Hematopoietic multipotent progenitor cell (in vitro differentiated cells): ENCODE results near the gene GRIN2A. TPM values are rescaled to one million over a fixed set of nuclear protein-coding genes. Genes with fewer than 3 reads are reported as not detected.
A peak's percentile ranks its signal among the peaks of the same experiment; 100 is the strongest.

ENCODE experiments used
- DNase-seq, 3 donors: peaks; one replicate each; pipeline ENCODE4 v3.0.0-alpha.2; 2011 to 2015; ENCODE audit warnings: low read depth in 2 of 3, low spot score in 2 of 3
- total RNA-seq: library from RNA; depleted of rRNA; stranded (reverse); fragments of >200 nt; gene quantifications from one replicate; pipeline ENCODE4 v1.2.3, GENCODE V29; 2012

GRIN2A gene
- under 0.01 TPM for total RNA-seq

DNA sequence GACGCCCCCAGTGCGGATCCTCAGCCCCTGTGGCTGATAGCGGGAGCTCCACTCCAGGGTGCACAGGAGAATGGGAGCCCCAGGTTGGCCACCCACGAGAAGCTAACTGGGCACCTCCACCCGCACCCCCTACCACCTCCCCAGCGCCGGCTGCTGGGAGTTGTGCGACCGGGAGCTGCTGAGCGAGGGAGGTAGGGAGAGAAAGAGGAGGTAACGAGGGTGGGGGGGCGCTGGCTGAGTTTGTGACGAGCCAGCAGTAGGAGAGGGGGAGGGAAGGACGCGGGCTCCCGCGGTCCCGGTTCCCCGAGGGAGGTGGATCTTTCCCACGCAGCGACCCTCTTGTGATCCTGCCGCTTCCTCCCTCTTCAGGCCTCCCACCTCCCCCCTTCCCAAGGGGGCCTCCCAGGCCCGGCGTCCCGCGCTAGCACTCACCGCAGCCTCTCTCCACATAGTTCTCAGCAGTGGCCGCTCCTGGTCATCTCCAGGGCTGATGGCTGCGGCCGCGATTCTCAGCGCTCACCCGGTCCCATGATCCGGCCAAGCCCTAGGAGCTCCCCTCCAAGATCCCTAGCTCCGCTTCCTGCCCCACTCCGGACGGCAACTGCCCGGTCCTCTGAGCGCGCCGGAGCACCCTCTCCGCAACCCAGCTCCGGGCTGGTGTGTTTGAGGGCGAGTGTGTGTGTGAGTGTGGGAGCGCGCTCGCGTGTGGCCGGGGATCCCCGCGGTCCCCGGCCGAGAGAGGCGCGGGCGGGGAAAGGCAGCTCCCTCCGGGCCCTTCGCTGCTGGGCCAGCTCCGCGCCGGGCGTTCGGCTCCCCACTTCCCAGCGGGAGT is at the start of gene GRIN2A:
TSS of gene GRIN2A (minus strand) at position 207 of the 832 bp plus-strand sequence. CDS start 2,017 bp downstream, outside the sequence.
- DNase-seq = peak in 1 of 3 donors; percentile 11

DNA sequence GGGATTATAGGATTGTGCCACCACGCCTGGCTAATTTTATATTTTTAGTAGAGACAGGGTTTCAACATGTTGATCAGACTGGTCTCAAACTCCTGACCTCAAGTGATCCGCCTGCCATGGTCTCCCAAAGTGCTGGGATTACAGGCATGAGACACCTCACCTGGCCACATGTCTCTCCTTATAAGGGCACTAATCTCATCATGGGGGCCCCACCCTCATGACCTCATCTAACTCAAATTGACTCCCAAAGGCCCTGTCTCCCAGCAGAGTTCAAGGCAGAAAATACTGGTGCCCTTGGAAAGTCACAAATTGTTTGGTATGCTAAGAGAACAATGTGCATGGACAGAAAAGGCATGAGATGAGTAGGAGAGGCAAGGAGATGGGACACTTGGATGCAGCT is 49.3 kb upstream of the GRIN2A start:
- DNase-seq = no peak

DNA sequence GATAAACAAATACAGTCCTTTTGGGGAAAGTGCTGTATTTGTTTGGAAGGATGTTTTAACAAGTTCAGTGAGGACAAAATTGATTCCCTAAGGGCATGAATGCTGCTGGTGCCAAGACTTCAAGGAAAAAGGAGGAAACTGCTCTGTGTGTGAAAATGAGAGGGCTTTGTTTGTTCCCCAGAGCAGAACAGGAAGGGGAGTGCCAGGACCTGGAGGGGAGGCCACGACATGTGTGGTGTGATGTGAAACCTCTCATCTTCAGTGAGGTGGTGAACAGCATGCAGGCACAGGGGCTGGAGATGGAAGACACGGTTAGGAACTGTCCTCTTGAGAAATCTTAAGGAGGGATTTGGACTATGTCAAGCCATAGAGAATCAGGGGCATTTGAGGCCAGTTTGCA is 46.6 kb upstream of the GRIN2A start:
- no peak for DNase-seq

DNA sequence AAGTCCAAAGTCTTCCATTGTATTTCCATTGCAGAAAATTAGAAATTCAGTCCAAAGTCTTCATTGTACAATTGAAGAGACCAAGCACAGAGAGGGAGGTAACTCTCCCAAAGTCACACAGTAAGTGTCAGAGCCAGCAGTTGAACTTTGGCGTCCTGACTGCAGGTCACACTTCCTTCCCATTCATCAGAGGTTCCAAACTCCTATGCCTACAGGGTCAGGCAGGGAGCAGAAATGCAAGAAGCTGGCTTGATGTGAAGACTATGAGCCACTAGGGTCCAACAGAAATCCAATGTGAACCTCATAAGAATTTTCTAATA is 44.7 kb upstream of the GRIN2A start:
- no peak for DNase-seq

DNA sequence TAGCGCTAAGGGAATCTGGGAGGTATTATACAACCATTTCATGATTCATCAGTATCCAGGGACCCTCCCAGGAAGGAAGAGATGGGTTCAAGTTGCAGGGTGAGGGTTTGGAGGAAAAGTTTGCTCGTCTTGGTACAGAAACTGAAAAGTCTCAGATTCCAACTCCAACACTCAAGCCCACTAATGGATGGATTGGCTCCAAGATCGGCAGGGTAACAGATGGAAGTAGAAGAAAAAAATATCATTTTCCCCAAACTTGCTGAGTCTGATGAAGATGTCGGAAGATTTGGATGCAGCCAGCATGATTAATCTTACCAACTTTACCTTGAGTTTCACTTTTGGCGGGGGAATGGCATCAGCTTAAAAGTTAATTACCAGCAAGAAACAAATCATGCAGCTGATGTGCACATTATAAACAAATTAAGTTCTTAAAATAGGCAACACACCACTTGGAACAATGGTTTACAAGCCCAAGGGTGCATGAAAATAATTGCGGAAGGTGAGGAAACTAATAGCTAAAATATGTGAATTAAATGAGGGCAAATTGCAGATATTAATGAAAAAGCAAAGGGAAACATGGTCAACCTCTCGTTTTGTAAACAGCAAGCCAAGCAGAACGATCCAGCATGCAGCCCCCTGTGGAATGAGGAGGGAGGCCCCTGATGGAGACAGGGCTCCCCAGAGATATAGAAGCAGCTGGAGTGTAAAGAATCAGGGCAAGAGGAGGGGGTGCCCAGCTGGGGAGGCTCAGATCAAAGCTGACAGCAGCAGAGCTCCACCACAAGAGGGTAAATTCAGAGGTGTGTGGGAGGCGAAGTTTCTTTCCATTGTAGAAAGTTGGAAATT is 44.1 kb upstream of the GRIN2A start:
- DNase-seq = no peak

DNA sequence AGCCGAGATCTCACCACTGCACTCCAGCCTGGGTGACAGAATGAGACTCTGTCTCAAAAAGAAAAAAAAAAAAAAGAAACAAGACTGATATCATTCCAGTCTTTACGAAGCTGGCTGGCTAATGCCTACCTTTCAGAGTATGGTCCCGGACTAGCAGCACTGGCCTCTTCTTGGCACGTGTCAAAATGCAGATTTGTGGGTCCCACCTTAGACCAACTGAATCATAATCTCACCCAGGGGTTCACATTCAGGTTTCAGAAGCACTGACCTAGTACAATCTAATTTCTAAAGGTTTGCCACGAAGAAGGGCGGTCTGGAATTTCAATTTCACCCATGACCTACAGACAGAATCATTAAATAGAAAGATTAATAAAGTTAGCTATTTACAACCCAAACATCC is 43.4 kb upstream of the GRIN2A start:
- no peak for DNase-seq

DNA sequence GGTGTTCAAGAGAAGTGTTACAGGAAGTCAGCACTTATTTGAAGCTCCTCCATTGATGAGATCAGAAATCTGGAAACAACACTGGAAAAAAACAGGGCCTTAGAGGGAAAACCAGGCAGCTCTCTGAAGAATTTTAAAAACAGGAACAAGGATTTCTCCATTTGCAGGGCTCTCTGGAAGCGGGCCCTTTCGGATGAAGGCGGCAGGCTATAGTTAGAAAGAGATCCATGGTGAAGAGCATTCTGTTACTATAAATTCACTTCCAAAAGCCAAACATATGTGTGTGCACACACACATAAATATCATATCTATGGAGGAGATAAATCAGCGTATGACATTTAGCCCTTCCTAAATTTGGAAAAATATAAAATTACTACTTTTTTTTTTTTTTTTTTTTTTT is 42.6 kb upstream of the GRIN2A start:
- DNase-seq = no peak

DNA sequence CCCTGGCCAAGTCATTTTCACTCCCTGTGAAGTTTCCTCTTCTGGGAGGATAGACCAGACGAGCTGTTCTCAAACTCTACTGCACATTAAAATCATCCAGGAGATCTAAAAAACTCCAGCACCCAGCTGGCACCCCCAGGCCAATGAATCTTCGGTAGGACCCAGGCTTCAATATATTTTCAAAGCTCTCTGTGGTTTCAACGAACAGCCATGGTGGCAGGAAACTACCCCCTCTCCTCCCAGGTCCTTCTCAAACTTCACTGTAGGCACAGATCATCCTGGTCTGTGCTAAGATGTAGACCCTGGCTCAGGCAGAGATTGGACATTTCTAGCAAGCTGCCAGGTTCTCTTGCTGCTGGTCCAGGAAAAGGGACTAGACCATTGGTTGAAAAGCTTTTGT is 38.7 kb upstream of the GRIN2A start:
- no peak for DNase-seq

DNA sequence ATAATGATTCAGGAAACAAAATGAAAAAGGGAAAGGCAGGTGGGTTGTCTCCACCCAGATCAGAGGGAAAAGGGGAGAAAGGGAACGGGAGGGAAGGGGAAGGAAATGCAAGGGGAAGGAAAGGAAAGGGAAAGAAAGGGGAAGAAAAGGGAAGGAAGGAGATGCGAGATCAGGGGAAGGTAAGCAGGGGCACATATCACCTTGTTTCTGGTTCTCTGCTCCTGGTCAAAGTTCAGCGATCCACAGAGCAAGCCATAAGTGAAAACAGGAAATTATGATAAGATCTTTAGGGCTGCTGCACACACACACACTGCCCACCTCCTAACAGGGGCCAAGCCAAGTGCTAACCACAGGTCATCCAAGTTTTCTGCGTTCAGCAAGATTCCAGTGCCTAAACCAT is 37.5 kb upstream of the GRIN2A start:
- DNase-seq = no peak

DNA sequence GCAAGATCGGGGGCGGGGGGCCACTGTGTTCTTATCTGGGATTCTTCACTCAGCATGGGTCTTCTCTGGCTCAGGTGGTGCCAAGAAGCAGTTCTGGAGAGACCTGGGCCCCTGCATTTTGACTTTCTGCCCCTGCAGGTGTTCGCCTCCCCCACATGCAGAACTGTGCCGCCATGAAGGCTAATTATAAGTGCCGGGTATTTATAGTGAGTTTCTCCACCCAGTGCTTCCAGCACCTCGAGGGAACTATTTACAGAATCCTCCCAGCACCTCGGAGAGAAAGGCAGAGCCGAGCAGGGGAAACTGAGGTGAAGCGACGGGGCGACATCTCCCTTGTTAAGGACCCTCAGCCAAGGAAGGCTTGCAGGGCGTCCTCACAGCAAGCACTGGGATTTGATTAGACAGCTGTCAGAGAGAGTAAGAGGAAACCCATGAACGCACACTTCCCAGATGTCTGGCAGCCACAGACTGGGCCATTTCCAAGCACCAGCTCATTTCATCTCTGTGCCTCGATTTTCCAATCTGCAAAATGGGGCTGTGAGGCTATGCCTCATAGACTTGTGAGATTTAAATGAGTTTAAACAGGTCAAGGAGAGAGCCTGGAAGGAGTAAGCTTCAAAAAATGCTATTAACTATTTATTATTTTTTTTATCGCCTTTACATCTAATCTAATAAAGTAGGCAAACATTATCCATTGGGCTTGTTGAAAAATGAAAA is 36.4 kb upstream of the GRIN2A start:
- DNase-seq = no peak

DNA sequence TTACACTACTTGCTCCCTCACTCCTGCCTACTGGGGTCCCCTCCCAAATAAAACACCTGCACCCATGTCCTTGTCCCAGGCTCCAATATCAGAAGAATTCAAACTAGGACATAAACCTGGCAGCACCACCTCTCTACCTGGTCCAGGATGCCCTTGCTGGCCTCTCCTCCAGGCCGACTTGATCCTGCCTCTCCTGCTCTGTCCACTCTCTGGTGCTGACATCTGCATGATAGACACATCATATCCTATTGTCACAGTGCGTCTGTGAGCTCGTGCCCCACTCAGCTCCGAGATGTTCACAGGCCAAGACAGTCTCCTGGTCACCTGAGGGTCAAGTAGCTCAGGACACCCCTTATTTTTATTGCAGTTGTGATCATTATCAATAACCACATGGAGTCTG is 31.5 kb upstream of the GRIN2A start:
- no peak for DNase-seq

DNA sequence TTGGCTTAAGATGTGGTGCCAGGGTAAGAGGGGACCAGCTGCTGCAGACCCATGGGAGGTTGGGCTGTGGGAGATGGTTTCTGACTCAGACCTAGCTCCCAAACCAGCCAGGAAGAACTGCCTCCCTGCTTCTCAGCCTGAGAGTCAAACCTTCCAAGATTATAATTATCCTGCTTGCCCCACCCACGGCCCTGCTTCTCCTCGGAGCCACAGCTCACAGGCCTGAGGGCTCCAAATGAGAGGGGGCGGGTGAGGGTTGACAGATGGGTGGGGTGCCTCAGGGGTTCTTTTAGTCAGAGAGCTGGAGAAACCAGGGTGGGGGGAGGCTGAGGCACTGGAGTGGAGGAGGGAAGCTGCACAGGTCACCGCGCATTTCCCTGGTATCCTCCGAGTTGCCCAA is 28.7 kb upstream of the GRIN2A start:
- DNase-seq = no peak

DNA sequence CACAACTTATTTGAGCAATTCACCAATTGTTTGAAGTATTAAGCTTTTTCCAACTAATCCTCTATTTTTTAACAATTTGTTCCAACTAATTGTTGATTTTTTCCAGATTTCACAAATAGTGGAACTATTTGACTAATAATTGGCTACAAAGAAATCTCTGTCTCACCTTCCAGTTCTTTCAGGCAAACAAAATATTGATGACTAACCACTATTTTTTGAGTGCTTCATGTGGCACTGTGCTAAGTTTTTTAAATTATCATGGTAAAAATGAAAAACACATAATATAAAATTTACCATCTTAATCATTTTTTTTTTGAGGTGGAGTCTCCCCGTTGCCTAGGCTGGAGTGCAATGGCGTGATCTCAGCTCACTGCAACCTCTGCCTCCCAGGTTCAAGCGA is 24.6 kb upstream of the GRIN2A start:
- DNase-seq = no peak

DNA sequence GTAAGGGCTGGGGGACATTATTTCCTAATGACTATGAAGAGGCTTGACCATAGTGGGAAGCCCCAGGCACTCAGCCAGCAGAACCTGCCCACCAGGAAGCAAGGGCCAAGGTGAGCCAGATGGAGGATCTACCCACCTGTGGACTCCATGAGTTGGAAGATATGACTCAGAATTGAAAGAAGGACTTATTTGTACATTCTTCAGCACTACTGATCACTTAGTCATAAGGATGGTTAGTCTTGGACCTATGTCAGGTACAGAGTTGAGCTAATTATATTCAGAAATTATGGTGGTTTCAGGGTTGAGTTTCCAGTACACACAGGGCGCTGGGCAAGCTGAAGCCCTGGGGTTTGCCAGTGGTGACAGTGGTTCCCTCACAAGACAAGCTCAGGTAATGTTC is 24.0 kb upstream of the GRIN2A start:
- no peak for DNase-seq

DNA sequence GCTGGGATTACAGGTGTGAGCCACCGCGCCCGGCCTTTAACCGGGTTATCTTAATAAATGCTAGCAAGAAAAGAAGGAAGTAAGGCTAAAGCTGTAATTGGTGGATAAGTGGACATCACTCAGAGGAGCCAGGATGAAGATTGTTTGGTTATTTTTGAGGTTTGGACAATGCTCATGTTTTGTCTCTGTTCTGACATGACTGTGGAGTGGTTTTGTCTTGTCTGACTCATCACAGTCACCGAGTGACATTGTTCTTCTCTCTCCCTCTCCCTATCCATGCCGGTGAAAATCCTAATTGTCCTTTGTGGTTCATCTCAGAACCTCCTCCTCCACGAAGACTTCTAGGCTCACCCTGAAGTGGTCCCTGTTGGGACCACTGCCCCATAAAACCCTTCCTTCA is 23.5 kb upstream of the GRIN2A start:
- no peak for DNase-seq

DNA sequence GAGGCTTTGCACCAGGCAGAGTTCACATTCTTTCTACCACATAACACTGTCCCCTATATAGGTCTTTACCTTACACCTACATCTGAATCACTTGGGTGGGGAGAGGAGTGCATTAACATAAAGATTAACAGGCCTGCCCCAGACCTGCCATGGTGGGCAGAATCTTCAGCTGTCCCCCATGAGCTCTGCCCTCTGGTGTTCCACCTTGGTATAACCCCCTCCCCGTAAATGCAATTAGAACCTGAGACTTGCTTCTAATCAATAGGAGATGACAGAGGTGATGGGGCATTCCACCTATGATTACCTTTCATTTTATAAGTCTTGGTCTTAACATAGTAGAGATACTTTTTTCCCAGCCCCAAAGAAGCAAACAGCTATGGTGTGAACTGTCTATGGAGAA is 20.4 kb upstream of the GRIN2A start:
- no peak for DNase-seq

DNA sequence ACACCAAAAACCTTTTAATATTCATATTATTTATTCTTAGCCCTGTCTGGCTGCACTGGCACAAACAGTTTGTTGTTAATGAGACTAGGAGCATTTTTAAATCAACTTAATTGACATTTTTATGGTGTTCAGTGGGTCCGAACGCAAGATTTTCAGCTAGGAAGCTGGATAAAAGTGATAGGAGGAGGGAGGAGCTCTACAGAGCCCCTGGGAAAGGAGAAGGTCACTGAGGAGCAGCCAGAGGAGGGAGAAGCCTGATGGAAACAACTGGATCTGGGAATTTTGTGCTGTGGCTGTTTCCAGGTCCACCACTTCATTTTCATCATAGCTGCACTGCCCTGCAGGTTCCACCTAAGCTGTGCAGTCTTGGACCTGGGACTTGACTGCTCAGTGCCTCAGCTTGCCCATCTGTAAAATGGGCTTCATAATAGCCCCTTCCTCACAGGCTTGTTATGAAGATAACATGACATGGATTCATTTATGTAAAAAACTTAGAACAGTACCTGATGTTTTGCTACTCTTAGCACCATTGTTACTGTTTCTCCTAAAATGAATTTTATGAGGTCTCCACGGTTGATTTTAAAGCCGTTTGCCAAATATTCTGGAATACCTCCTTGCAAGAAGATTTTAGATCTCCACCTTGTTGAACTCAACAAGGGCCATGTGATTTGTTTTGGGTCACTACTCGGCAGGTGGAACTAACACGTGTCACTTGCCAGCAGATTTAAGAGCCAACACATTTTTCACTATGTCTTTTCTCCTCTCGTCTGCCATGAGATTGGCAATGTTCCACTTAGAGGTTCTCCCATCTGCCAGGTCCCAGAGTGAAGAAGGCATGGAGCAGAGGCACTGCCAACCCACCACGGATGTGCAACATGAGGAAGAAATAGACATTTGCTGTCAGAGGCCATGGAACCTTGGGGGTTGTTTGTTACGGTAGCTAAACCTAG is 18.7 kb upstream of the GRIN2A start:
- DNase-seq = no peak

DNA sequence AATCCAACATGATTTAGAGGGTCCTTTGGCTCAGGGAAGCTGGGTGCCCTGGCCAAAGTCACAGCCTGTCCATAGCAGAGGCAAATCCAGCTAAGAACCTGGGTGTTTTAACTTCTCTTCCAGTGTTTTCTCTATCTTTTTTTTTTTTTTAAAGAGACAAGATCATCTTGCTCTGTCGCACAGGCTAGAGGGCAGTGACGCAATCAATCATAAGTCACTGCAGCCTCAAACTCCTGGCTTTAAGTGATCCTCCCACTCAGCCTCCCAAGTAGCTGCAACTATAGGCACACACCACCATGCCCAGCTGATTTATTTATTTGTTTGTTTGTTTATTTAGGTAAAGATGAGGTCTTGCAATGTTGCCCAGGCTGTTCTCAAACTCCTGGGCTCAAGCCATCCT is 14.8 kb upstream of the GRIN2A start:
- DNase-seq = no peak

DNA sequence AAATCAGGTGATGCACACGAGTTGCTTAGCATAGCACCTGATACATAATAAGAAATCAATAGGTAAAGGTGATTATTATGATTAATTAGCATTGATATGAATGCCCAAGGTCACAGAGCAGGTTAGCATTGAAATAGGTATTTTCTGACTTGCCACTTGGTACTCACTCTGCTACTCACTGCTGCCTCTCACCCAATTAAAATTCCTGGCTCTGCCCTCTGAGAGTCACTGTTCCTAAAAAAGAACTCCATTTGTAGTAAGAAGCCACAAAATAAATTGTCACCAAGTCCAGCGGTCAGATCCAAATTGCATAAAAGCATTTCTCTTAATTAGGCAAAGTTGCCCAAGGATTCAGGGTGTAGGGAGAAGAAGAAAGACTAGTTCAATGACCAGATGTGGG is 8.9 kb upstream of the GRIN2A start:
- DNase-seq = no peak

DNA sequence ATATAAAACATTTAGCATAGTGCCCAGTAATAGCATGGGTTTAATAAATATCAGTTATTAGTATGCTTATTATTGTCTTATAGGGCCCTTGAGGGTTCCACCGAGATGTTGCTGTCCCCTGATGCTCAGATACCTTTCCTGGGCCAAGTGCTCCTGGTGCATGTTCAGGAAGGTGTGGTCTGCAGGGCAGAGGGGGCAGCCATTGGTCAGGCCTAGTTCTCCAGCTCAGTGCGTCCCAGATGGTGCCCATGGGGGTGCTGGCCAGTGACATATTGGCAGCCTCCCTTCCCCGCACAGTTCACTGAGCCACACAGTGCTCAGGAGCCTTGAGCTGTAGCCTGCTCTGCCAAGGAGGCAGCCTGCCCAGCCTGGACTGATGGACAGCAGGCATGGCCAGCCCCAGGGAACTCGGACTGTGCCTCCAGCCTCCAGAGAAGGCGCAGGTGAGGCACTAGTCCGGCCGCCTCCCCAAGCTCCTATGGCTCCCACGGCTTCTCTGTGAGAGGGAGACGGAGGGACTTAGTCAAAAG is 7.7 kb upstream of the GRIN2A start:
- no peak for DNase-seq
